Endodermal cell (in vitro differentiated cells): ENCODE data around the gene C14orf180. TPM values are rescaled to one million over a fixed set of nuclear protein-coding genes. Genes with fewer than 3 reads are reported as not detected.

Experiments used
- DNase-seq: peaks from one replicate; pipeline ENCODE4 v3.0.0-alpha.2; 2017
- H3K27ac ChIP-seq: 2 replicates; pipeline ENCODE4 v1.5.1; 2013; ENCODE audit warnings: mild to moderate bottlenecking, low read depth, low read length, moderate library complexity
- H3K27me3 ChIP-seq: 2 replicates; pipeline ENCODE4 v1.6.1; 2013; ENCODE audit warnings: mild to moderate bottlenecking, low read length, moderate library complexity; ENCODE audit not compliant: insufficient read depth, control insufficient read depth, poor library complexity, severe bottlenecking
- H3K36me3 ChIP-seq: 2 replicates; pipeline ENCODE4 v1.7.0; 2013; ENCODE audit warnings: mild to moderate bottlenecking, low read length, moderate library complexity; ENCODE audit not compliant: control insufficient read depth, insufficient read depth
- H3K4me1 ChIP-seq: one replicate; pipeline ENCODE4 v1.7.0; 2013; ENCODE audit warnings: low read length; ENCODE audit not compliant: control insufficient read depth, insufficient read depth
- H3K4me3 ChIP-seq: 2 replicates; pipeline ENCODE4 v1.5.1; 2013; ENCODE audit warnings: mild to moderate bottlenecking, low read length, moderate library complexity
- H3K9ac ChIP-seq: 2 replicates; pipeline ENCODE4 v1.6.1; 2013; ENCODE audit warnings: mild to moderate bottlenecking, low read length, moderate library complexity; ENCODE audit not compliant: poor library complexity, severe bottlenecking; ENCODE audit errors: extremely low read depth
- H3K9me3 ChIP-seq: 2 replicates; pipeline ENCODE4 v1.6.1; 2013; ENCODE audit warnings: mild to moderate bottlenecking, low read length, moderate library complexity; ENCODE audit not compliant: control insufficient read depth
- H3K27ac Mint-ChIP-seq: 2 replicates; pipeline ENCODE4 v1.8.0; 2020; ENCODE audit warnings: mixed read lengths
- H3K27me3 Mint-ChIP-seq: 2 replicates; pipeline ENCODE4 v1.8.0; 2021; ENCODE audit warnings: mild to moderate bottlenecking, mixed read lengths; ENCODE audit not compliant: insufficient read depth
- H3K36me3 Mint-ChIP-seq: 2 replicates; pipeline ENCODE4 v1.8.0; 2020; ENCODE audit warnings: low read depth, mixed read lengths
- H3K4me1 Mint-ChIP-seq: 2 replicates; pipeline ENCODE4 v1.8.0; 2020; ENCODE audit warnings: mixed read lengths
- H3K4me3 Mint-ChIP-seq: 2 replicates; pipeline ENCODE4 v1.8.0; 2020; ENCODE audit warnings: mild to moderate bottlenecking, moderate library complexity, mixed read lengths
- H3K9me3 Mint-ChIP-seq: 2 replicates; pipeline ENCODE4 v1.8.0; 2020; ENCODE audit warnings: mild to moderate bottlenecking, mixed read lengths
- WGBS, 2 experiments: methylation state at CpG; one replicate each; pipeline versions ENCODE4 v1.1.5 to v1.1.7; 2013; ENCODE audit warnings: missing lambda C conversion rate in 2 of 2, mixed read lengths in 1 of 2; ENCODE audit not compliant: insufficient coverage in 1 of 2, insufficient read length in 1 of 2; 5-methylcytosine and 5-hydroxymethylcytosine counted together
- total RNA-seq, 2 donors: library from RNA; stranded (reverse); fragmentation: NEBNext Ultra II Directional in 1 of 2; extraction: Animal tissue kit (Norgen Biotek cat#: 25700) in 1 of 2; gene quantifications; 2 replicates in 1 of 2; 3 replicates in 1 of 2; pipeline ENCODE4 v1.2.1, GENCODE V29; 2021
- TF ChIP-seq, protein P1 (sequence below): fragments of 200-600 bp; sonication (generic); conservative IDR thresholded peaks from 2 replicates; pipeline ENCODE4 v1.5.0; 2021; ENCODE audit warnings: antibody characterized with exemption, mild to moderate bottlenecking

The C14orf180 gene
- total RNA-seq, 2 donors from 2014 or later: not detected

DNA sequence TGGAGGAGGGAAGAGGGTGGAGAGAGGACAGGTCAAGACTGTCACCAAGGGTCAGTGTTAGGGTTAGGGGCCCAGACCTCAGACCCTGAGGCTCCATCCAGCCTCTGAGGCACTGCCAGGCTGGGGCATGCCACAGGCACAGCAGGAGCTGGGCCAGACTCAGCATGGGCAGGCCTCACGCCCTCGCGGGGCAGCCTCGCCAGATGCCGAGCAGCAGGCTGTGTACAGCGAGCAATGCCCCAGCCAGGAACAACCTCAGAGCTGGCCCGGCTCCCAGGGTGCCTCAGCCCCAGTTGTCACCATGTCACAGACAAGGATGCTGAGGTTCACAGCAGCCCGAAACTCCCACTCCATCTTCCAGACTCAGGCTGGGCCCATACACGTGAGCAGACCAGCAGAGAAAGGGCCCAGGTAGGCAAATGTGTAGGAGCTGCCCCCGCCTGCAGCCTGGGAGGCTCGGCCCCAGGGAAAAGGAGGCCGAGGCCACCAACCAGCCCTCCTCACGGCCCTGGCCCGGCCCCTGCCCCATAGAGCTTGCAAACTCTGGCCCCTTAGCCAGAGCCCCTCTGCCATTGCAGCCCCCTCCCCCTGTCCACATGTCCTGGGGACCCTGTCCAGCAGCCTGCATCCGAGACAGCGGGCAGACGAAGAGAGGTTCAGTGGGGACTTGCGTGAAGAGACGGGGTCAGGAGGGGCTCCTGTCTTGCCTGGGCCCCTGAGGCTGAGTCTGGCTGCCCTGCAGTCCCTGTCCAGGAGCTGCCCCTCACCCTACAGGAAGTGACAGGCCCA lies 7.5 kb downstream of the C14orf180 start:
- H3K4me3 ChIP-seq: no peak overlapping the region
- H3K27ac ChIP-seq: no peak overlapping the region
- Mint-ChIP-seq H3K4me3 (no peak overlapping the region), H3K9me3 (no peaks in the 10 kb centered on the region), H3K36me3 (no peaks in the 10 kb centered on the region), H3K27me3 (no peaks in the 10 kb centered on the region), H3K27ac (no peak overlapping the region), H3K4me1 (no peaks in the 10 kb centered on the region)
- TF ChIP-seq, protein P1, sequence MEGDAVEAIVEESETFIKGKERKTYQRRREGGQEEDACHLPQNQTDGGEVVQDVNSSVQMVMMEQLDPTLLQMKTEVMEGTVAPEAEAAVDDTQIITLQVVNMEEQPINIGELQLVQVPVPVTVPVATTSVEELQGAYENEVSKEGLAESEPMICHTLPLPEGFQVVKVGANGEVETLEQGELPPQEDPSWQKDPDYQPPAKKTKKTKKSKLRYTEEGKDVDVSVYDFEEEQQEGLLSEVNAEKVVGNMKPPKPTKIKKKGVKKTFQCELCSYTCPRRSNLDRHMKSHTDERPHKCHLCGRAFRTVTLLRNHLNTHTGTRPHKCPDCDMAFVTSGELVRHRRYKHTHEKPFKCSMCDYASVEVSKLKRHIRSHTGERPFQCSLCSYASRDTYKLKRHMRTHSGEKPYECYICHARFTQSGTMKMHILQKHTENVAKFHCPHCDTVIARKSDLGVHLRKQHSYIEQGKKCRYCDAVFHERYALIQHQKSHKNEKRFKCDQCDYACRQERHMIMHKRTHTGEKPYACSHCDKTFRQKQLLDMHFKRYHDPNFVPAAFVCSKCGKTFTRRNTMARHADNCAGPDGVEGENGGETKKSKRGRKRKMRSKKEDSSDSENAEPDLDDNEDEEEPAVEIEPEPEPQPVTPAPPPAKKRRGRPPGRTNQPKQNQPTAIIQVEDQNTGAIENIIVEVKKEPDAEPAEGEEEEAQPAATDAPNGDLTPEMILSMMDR: no peak
- H3K36me3 ChIP-seq: no peaks in the 10 kb centered on the region
- no peak overlapping the region for H3K9ac ChIP-seq
- WGBS, 2 experiments: 84 to 91% methylated on average over 13 to 19 of the region's 19 CpGs
- H3K9me3 ChIP-seq: no peaks in the 10 kb centered on the region
- H3K4me1 ChIP-seq: no peaks in the 10 kb centered on the region
- H3K27me3 ChIP-seq: no peaks in the 10 kb centered on the region
- no peak for DNase-seq

DNA sequence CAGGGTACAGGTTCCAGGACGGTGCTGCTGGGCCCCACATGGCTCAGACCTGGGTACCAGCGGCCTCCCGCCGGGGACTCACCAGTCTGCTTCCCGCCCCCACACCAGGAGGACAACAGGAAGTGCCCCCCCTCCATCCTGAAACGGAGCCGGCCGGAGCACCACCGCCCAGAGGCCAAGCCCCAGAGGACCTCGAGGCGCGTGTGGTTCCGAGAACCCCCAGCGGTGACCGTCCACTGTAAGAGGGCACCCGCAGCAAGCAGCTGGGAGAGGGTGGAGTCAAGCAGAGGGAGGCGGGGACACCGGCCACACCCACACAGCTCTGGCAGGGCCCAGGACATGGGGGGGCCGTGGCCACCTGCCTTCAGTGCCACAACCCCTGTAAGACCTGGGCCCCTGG lies 8.1 kb downstream of the C14orf180 start:
- H3K27ac Mint-ChIP-seq: no peak overlapping the region
- H3K36me3 Mint-ChIP-seq: no peaks in the 10 kb centered on the region
- WGBS, 2 experiments: 85 to 87% methylated on average over 13 to 19 of the region's 19 CpGs
- H3K4me1 ChIP-seq: no peaks in the 10 kb centered on the region
- H3K27ac ChIP-seq: no peak overlapping the region
- H3K4me3 Mint-ChIP-seq: no peak overlapping the region
- H3K4me3 ChIP-seq: no peak overlapping the region
- TF ChIP-seq, protein P1: no peak
- H3K36me3 ChIP-seq: no peaks in the 10 kb centered on the region
- H3K9me3 ChIP-seq: no peaks in the 10 kb centered on the region
- no peaks in the 10 kb centered on the region for H3K27me3 Mint-ChIP-seq
- H3K27me3 ChIP-seq: no peaks in the 10 kb centered on the region
- DNase-seq: no peak
- no peak overlapping the region for H3K9ac ChIP-seq
- no peaks in the 10 kb centered on the region for H3K9me3 Mint-ChIP-seq
- H3K4me1 Mint-ChIP-seq: no peaks in the 10 kb centered on the region

DNA sequence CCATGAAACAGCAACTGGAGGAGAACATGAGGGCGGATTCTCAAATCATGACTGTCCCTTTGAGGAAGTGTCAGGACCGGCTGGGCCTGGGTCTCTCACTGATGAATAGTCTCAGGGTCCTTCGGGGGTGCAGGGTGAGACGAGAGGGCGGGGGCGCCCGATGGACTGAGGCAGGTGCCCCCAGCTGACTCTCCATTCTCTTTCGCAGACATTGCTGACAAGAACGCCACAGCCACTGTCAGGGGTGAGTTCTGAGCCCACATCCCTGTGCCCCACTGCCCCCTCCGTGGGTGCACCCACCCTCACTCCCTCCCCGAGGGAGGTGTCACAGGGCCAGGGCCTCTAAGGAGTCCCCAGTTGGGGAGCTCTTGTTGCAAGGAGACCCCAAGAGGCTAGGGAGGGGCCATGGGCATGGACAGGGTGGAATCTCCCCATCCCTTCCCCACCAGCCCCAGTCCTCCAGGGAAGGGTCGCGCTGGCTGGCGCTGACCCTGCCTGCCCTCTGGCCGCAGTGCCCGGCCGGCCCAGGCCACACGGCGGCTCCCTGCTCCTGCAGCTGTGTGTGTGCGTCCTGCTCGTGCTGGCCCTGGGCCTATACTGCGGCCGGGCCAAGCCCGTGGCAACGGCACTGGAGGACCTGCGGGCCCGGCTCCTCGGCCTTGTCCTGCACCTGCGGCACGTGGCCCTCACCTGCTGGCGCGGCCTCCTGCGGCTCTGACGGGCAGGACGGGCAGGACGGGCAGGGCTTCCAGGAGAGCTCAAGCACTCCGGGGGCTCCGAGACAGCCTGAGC lies 8.7 kb downstream of the C14orf180 start:
- no peaks in the 10 kb centered on the region for H3K27me3 Mint-ChIP-seq
- Histone ChIP-seq H3K4me3 (no peak overlapping the region), H3K27ac (no peak overlapping the region), H3K4me1 (no peaks in the 10 kb centered on the region), H3K9me3 (no peaks in the 10 kb centered on the region), H3K9ac (no peak overlapping the region), H3K27me3 (no peaks in the 10 kb centered on the region), H3K36me3 (no peaks in the 10 kb centered on the region)
- no peaks in the 10 kb centered on the region for H3K36me3 Mint-ChIP-seq
- no peaks in the 10 kb centered on the region for H3K9me3 Mint-ChIP-seq
- DNase-seq: no peak
- H3K27ac Mint-ChIP-seq: no peak overlapping the region
- WGBS, 2 experiments: 88 to 91% methylated on average over 22 to 38 of the region's 38 CpGs
- H3K4me1 Mint-ChIP-seq: no peaks in the 10 kb centered on the region
- no peak overlapping the region for H3K4me3 Mint-ChIP-seq
- TF ChIP-seq, protein P1: no peak
